RPMI7951 (cell line): ENCODE data around the gene RBM41. TPM values are rescaled to one million over a fixed set of nuclear protein-coding genes. Genes with fewer than 3 reads are reported as not detected.
"Not testable (repeated sequence)": the region's sequence is repeated elsewhere in the genome, so short reads cannot be mapped to it uniquely, and the experiment has no call there.

Experiments used
- DNase-seq: peaks from one replicate; pipeline ENCODE4 v3.0.0-alpha.2; 2012; ENCODE audit warnings: low read depth
- total RNA-seq: library from RNA; depleted of rRNA; stranded (reverse); fragments of >200 nt; shearing (Covaris generic); gene quantifications from 2 replicates; pipeline ENCODE4 v1.2.3, GENCODE V29; 2014; rRNA removed

Gene RBM41
- total RNA-seq: 5.0 and 5.2 TPM in 2 replicates

- peak; percentile 67 for DNase-seq
Observed at GRCh38 chrX:107118322-107119147, at the start of gene RBM41. RBM41 (minus strand) TSS chrX:107118822; CDS start chrX:107118773, 49 bp downstream.

DNA sequence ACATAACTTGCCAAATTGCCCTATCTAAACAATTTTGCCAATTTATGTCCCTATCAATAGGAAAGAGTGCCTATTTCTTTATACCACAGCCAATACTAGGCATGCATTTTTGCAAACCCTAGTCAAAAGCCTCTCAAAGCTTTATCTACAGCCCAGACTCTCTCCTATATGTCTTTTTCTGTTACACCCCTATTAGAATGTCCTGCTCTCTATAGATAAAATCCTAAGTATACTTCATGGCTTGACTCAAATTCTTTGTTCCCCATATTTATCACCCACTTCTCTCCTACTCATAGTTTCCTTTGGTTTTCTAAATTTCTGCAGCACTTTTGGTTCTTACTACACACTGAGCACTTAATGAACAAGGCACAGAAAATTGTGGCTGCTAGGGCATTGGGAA is 49.6 kb upstream of the RBM41 start:
- no peak for DNase-seq

DNA sequence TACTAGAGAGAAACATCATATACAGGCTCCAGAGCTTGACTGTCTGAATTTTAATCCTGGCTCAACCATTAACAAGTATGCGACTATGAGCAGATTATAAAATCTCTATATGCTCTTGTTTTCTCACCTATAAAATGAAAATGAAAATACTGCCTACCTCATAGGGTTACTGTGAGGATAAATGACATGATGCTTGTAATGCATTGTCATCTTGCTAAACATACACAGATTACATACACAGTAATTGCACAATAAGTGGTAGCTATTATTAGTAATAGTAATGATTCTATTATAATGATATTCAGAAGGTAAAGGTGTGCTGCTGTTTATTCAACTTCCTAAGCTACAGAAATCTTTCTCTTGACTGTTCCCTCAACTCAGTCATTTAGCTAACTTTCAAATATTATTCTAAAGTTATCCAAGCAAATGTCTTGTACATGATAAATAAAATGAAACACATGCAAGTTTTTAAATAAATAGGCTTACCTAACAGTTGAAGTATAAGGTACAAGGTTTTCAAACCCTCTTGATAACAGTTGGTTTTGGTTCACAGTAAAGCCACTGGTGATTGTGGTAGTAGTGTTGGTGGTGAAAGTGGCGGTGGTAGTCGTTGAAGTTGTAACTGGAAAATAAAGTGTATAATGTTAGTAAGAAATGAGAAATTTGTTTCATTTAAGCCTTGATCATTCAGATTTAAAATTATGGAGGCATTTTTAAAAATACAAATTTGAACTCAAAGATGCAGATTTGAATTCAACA is 48.7 kb upstream of the RBM41 start:
- DNase-seq: no peak

- not testable (repeated sequence) for DNase-seq
Observed at GRCh38 chrX:107157618-107158017, 39.0 kb upstream of the RBM41 start.

DNA sequence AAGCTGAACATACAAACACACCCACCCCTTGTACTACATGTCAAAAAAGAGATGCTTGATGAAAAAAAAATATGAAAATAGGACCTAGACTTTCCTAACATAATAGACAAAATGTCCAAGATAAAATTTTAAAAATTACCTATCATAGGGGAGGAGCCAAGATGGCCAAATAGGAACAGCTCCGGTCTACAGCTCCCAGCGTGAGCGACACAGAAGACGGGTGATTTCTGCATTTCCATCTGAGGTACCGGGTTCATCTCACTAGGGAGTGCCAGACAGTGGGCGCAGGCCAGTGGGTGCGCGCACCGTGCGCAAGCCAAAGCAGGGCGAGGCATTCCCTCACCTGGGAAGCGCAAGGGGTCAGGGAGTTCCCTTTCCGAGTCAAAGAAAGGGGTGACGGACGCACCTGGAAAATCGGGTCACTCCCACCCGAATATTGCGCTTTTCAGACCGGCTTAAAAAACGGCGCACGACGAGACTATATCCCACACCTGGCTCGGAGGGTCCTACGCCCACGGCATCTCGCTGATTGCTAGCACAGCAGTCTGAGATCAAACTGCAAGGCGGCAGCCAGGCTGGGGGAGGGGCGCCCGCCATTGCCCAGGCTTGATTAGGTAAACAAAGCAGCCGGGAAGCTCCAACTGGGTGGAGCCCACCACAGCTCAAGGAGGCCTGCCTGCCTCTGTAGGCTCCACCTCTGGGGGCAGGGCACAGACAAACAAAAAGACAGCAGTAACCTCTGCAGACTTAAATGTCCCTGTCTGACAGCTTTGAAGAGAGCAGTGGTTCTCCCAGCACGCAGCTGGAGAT is 37.2 kb upstream of the RBM41 start:
- DNase-seq: not testable (repeated sequence)

DNA sequence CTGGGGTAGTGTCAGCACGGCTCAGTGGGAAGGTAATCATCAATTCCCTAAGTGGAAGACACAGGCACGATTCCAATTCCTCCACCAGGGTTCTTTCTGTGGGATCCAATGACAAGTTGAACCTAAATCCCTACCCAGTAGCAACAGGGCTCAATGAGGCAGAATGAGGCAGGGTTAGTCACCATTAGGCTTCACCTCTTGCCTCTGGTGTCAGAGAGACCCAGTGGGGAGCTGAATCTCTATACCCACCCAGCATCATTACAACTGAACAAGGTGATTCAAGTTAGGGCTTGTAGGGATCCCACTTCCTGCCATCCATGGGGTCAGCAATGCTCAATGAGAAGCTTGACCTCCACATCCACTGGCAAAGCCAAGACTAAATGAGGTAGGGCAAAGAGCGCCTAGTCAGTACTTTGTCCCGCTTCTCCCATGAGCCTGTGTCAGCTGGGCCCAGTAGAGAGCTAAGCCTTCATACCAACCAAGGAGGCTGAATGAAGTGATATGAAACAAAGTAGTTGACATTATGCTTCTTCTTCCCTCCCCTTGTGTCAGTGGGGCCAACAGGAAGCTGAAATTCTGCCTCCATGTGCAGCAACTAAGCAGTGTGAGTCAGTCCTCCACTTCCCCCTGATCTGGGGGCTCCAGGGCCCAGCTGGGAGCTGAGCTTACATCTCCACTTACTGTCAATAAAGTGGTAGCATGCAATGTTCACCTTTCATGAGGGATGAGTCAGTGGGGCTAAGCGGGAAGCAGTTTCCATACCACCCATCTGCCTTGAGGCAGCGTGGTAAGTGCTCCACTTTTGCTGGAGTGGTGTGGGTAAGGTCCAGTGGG is 36.4 kb upstream of the RBM41 start:
- peak; percentile 74 for DNase-seq

GRCh38 chrX:107153005-107153404 is 34.4 kb upstream of the RBM41 start:
- no peak for DNase-seq

DNA sequence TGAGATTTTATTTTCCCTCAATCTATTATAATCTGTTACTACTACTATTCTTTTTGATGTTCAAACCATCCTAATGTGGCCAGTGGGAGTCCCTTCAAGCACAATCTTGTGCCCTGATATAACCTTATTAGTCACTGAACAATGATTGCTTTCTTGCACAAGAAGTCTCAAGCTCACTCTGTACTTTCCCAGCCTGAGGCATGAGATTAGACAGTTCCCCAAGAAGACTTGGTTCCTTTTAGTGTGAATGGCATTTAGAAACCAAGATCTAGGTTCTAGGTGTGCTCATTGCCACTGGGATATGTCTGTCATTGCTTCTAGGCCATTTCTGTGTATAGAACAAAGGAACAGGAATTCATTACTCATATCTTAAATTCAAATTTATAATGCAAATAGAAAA is 28.0 kb upstream of the RBM41 start:
- DNase-seq: peak; percentile 36

GRCh38 chrX:107135965-107136307 is 17.3 kb upstream of the RBM41 start:
- DNase-seq: no peak

DNA sequence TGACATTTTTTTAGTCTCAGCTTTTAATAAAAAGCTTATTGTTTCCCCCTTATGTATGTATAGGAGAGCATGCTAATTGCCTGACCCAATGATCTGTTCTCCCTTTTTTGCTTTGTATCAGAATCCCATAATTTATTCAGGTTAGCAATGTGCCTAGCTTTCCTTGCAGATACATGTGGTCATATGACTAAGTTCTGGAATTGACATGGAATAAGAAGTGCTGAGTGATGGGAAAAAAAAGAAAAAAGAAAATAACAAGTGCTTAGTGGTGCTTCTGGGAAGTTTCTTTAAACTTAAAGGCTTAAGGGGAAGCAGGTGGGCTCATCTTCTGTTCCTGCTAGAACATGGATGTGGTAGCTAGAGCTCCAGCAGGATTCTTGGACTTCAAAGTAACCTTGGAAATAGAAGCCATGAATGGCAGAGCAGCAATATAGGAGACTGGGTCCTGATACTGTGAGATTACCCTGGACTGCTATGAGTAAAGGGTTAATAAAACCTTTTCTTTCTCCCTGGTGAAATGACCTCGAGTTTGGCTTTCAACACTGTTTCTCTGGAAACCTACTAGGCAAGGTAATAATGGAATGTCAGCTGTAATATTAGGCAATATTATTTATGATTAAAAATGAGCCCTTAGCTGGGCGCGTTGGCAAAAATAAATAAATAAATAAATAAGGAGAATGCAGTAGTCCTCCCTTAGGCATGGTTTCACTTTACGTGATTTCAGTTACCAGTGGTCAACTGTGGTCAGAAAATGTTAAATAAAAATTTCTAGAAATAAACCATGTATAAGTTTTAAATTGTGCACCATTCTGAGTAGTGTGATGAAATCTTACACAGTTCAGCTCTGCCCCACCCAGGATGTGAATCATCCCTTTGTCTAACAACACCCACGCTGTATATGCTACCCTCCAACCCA is 16.7 kb upstream of the RBM41 start:
- DNase-seq: peak; percentile 50

DNA sequence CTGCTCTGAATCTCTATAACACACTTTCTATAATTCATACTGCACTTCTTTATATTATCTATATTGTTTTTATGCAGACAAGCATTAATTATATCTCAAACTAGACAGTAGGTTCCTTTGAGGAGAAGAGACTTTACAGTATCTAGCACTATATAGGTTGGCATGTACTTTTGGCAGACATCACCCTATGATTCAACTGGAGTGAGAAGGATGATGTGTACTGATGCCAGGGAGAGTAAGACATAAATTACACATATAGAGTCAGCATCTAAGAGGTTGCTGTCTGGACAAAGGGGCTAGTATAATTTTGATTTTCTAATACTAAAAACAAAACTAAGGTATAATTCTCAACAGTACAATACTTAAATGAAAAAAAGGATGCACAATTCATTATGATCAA is 5.1 kb upstream of the RBM41 start:
- DNase-seq: no peak

DNA sequence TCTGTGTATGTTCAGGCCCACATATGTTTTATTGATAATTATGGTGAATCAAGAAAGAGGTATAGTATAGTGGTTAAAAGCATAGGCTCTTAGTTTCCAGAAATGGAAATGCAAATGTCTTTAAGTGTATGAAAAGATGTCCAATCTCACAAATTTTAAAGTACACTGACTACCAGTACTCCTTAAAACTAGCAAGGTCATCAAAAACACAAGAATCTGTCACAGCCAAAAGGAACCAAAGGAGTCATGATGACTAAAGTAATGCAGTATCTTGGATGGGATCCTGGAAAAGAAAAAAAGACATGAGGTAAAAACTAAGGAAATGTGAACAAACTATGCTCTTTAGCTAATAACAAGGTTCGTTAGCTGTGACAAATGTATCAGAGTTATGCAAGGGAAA is 661 bp upstream of the RBM41 start:
- no peak for DNase-seq

- DNase-seq: no peak
Observed at GRCh38 chrX:107117993-107118321, 665 bp downstream of the RBM41 start.

DNA sequence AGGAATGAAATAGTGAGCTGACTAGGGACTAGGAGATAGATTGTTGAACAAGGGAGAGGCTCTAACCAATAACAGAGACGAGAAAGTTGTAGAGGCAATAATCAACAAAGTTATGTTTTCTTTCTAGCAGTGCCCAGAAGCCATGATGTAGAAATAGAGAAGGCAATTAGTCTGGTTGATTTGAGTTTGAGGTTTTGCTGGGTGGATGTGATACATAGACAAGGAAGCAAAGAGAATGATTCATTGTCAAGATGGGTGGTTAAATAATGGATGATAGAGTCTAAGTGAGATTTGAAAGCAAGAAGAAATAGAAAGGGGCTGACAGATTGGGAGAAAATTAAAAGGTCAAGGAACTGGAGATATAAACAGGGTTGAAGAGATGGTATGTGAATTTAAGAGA is 11.2 kb downstream of the RBM41 start:
- peak; percentile 3 for DNase-seq

DNA sequence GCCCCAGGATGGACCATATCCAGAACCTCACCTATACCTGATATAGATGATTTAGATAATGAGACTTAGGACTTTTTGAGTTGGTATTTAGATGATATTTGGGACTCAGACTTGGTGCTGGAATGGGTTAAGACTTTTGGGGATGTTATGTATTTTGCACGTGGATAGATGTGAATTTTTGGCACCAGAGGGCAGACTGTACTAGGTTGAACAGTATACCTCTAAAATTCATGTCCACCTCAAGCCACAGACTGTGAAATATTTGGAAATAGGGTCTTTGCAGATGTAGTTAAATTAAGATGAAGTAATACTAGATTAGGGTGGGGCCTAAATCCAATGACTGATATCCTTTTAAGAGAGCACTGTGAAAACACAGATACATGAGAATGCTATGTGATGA is 15.6 kb downstream of the RBM41 start:
- peak; percentile 0 for DNase-seq

DNA sequence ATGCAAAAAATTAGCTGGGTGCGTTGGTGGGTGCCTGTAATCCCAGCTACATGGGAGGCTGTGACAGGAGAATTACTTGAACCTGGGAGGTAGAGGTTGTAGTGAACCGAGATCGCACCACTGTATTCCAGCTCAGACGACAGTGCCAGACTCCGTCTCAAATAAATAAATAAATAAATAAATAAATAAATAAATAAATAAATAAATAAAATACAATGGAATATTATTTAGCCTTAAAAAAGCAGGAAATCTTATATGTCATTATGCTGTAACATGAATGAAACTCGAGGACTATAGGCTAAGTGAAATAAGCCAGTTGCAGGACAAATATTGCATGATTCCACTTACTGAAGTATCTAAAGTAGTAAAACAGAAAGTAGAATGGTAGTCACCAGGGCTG is 42.5 kb downstream of the RBM41 start:
- DNase-seq: no peak

GRCh38 chrX:107057731-107058130 is 60.9 kb downstream of the RBM41 start:
- not testable (repeated sequence) for DNase-seq

GRCh38 chrX:107054978-107055377 is 63.6 kb downstream of the RBM41 start:
- DNase-seq: no peak

DNA sequence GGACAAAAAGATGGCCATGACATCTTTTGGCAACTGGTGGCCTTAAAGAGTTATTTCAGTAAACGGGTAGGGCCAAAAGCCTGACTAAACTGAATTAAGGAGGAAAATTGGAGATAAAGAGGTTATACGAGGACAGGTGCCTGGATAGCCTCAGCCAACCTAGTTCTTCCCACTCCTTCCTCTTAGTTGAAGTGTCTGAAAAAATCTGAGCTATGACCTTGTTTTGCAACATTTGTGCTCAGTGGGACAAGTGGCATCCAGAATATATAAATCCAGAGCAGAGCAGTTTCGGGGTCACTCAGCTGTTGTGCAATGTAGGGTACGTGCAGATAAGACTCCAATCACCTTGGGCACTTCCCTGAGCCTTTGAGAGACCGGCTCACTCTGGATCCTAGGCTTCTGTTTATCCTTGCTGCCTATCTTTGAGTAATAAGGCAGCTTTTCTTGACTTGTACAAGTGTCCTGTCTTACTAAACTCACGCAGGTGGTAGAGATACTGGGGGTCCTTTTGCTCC is 68.4 kb downstream of the RBM41 start:
- DNase-seq: no peak

- no peak for DNase-seq
Observed at GRCh38 chrX:107047622-107048021, 71.0 kb downstream of the RBM41 start.
